ENCODE measurements around the gene CD84.
A peak's percentile ranks its signal among the peaks of the same experiment; 100 is the strongest.

Gene CD84

DNA sequence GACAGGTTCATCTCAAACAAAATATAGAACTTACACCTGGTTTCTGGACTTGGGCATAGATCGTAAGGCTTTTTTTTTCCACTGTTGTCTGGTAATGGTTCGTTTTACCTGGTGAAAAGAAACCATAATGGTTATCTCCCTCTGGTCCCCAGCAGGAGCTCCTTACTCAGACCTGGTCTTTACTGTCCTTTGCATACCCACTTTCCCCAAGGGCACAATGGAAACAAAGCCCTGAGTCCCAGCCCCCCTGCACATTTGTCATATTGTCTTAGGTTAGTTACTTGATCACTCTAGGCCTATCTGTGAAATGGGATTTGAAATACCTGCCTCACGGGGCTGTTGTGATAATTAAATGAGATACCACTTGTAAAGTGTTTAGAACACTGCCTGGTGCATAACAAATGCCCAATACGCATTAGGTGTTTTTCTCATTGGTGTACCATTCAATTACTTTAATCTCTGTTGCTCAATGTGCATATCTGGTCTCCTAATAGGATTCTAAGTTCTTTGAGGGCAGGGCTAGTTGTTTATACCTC lies 40.5 kb upstream of the CD84 start:
- H3K4me3 ChIP-seq (ENCODE audit: low read depth, low read length): no peak overlapping the region
- TF ChIP-seq, protein P1, sequence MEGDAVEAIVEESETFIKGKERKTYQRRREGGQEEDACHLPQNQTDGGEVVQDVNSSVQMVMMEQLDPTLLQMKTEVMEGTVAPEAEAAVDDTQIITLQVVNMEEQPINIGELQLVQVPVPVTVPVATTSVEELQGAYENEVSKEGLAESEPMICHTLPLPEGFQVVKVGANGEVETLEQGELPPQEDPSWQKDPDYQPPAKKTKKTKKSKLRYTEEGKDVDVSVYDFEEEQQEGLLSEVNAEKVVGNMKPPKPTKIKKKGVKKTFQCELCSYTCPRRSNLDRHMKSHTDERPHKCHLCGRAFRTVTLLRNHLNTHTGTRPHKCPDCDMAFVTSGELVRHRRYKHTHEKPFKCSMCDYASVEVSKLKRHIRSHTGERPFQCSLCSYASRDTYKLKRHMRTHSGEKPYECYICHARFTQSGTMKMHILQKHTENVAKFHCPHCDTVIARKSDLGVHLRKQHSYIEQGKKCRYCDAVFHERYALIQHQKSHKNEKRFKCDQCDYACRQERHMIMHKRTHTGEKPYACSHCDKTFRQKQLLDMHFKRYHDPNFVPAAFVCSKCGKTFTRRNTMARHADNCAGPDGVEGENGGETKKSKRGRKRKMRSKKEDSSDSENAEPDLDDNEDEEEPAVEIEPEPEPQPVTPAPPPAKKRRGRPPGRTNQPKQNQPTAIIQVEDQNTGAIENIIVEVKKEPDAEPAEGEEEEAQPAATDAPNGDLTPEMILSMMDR (IDR thresholded peaks at IDR 0.05; ENCODE audit: borderline replicate concordance, insufficient read depth, low read depth, low read length): no peak

DNA sequence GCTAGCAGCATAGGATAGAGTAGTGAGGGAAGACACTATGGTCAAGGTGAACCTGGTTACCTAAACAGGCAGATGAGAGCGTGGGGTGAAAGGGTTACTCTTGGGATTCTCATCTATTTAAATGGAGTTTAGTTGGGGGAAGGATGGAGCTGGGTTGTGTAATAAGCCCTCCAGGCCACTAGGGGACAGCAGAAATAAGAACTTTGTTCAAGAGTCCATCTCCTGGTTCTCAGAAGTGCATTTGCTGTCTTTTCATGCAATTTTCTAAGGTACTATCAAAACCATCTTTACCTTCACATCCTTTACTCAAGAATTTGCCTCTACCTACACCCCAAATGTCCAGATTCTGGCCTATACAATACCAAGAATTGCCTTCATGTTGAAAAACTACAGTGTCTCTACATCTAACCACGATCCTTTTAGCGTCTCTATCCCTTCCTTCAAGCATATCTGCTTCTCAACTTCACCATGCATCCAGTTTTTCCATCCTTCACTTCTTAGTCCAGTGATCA lies 39.5 kb upstream of the CD84 start:
- H3K4me3 ChIP-seq (ENCODE audit: low read depth, low read length): no peak overlapping the region
- TF ChIP-seq, protein P1 (IDR thresholded peaks at IDR 0.05; ENCODE audit: borderline replicate concordance, insufficient read depth, low read depth, low read length): peak; percentile 78

DNA sequence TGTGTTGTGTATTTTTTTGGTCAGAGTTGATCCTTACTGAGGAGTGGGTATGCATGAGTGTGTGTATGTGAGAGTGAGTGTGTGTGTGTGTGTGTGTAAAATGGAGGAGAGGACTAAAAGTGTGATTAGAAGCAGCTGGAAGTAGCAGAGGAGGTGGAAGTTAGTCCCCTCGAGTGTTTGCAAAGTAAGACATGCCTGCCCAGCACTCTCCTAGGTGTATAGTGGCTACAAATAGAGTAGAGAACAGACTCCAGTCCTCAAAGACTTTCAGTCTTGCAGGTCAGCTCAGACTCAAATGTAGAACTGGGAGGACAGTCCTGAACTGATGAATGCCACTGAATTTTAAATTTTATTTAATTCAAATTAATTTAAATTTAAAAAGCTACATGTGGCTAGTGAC lies 39.0 kb upstream of the CD84 start:
- no peak overlapping the region for H3K4me3 ChIP-seq (ENCODE audit: low read depth, low read length)

DNA sequence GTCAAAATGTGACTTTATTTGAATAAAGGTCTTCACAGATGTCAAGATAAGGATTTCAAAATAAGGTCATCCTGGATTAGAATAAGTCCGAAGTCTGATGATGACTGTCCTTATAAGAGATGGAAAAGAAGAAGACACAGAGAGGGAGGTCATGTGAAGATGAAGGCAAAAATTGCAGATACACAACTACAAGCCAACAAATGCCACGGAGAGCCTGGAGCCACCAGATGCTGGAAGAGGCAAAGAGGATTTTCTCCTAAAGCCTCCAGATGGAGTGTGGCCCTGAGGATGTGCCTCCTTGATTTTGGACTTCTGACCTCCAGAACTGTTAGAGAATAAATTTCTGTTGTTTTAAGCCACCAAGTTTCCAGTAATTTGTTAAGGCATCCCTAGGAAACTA lies 36.4 kb upstream of the CD84 start:
- no peak overlapping the region for H3K4me3 ChIP-seq (ENCODE audit: low read depth, low read length)
- TF ChIP-seq, protein P1 (IDR thresholded peaks at IDR 0.05; ENCODE audit: borderline replicate concordance, insufficient read depth, low read depth, low read length): no peak

More for the DNA sequence above, 39.0 kb upstream of the CD84 start:
- TF ChIP-seq, protein P1 (IDR thresholded peaks at IDR 0.05; ENCODE audit: borderline replicate concordance, insufficient read depth, low read depth, low read length): no peak

DNA sequence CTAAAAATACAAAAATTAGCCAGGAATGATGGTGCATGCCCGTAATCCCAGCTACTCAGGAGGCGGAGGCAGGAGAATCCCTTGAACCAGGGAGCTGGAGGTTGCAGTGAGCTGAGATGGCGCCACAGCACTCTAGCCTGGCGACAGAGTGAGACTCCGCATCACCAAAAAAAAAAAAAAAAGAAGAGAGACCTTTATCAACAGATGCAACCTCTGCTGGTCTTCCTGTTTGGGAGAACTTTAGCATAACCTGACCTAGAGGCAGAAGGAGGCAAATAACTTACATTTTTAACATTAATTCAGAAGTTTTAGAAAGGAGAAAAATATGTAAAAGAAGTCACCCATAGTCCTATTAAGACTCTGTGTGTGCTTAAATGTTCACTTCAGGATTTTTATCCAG lies 35.1 kb upstream of the CD84 start:
- no peak overlapping the region for H3K4me3 ChIP-seq (ENCODE audit: low read depth, low read length)
- TF ChIP-seq, protein P1 (IDR thresholded peaks at IDR 0.05; ENCODE audit: borderline replicate concordance, insufficient read depth, low read depth, low read length): no peak

DNA sequence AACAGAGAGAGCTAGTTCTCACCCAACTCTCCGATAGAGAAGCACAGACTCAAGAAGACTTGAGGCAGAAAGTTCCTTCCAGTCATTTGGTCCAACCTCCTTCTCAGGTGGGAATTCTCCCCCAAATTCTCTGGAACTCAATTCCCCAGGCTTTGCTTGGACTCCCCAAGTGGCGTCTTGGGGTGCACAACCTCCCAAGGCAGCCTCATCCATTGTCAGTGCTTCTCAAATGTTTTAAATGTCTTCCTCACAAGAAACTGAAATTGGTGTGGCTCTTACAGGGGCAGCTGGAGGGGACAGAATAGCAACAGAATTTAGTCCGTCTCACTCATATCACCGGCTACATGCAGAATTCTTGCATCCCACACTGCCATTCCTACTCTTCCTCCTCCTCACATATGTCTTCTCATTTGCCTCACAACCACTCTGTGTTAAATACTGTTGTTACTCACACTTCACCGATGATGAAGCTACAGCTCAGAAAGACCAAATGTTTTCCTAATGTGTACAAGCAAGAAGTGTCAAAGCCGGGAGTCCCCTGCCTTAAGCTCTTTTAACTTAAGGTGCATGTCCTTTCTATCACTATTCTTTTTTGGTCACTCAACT lies 33.4 kb upstream of the CD84 start:
- TF ChIP-seq, protein P1 (IDR thresholded peaks at IDR 0.05; ENCODE audit: borderline replicate concordance, insufficient read depth, low read depth, low read length): no peak
- no peak overlapping the region for H3K4me3 ChIP-seq (ENCODE audit: low read depth, low read length)
